Fibroblast of lung (primary cell): ENCODE data around the gene EFCAB6.

Experiments used
- EZH2 ChIP-seq: IDR thresholded peaks from 2 replicates; pipeline ENCODE4 v1.5.1; 2012; ENCODE audit warnings: low read length, control low read depth, mild to moderate bottlenecking; ENCODE audit errors: missing control alignments
- TF ChIP-seq, protein P1 (sequence below), 2 donors: IDR thresholded peaks in 1 of 2; conservative IDR thresholded peaks in 1 of 2; 1 replicate in 1 of 2; 2 replicates in 1 of 2; pipeline ENCODE4 v1.5.1; 2011 to 2012; ENCODE audit warnings: low read length in 2 of 2, control low read depth in 1 of 2, inconsistent platforms in 1 of 2, low read depth in 1 of 2, mild to moderate bottlenecking in 1 of 2

DNA sequence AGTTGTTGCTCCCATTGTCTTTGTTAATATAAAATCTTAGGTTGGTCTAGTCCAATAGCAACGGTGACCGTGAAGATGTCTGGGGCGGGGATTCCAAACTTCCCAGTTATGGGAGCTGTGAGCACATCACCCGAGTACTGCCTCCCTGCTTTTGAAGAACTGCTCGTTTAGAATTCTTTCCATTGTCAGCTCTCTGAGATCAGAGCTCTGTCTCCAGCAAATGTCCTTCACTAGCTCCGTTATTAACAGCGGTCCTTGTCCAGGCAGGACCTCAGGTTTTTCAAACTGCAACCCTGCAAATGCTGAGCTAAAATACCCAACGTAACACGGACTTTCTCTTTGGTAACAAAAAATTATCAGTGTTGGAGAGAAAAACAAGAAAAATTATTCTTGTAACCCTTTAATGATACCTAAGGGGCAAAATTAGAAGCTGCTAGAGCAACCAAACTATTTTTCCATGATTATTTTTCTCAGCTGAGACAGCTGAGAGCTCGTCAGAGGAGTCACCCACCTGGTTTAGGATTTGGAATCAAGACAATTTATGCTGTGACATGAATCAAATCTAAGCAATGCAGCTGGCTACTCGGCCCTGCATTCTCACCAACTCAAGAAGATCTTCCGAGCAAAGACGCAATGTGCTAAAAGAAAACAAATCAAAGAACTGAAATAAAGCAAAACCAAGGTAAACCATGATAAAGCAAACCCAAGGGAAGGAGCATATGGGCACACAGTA, 15.1 kb upstream of the EFCAB6 start:
- TF ChIP-seq, protein P1, sequence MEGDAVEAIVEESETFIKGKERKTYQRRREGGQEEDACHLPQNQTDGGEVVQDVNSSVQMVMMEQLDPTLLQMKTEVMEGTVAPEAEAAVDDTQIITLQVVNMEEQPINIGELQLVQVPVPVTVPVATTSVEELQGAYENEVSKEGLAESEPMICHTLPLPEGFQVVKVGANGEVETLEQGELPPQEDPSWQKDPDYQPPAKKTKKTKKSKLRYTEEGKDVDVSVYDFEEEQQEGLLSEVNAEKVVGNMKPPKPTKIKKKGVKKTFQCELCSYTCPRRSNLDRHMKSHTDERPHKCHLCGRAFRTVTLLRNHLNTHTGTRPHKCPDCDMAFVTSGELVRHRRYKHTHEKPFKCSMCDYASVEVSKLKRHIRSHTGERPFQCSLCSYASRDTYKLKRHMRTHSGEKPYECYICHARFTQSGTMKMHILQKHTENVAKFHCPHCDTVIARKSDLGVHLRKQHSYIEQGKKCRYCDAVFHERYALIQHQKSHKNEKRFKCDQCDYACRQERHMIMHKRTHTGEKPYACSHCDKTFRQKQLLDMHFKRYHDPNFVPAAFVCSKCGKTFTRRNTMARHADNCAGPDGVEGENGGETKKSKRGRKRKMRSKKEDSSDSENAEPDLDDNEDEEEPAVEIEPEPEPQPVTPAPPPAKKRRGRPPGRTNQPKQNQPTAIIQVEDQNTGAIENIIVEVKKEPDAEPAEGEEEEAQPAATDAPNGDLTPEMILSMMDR (conservative IDR thresholded peaks at IDR 0.05 in 1 of 2, IDR thresholded peaks at IDR 0.05 in 1 of 2; ENCODE audit: low read depth in 1 of 2, low read length in 2 of 2) = no peak
- TF ChIP-seq EZH2 = no peak
